HepG2 (cell line): ENCODE results near the gene NCBP2. TPM values are rescaled to one million over a fixed set of nuclear protein-coding genes. Genes with fewer than 3 reads are reported as not detected.

ENCODE experiments used
- ARID5B ChIP-seq: IDR thresholded peaks from 2 replicates; pipeline ENCODE4 v1.4.0; 2020; ENCODE audit warnings: mild to moderate bottlenecking, missing genetic modification reagents
- GATAD1 ChIP-seq: IDR thresholded peaks from 2 replicates; pipeline ENCODE4 v1.6.1; 2016; ENCODE audit warnings: missing genetic modification reagents, missing compliant biosample characterization
- PBX3 ChIP-seq: sonication (generic); formaldehyde crosslinking; IDR thresholded peaks from 2 replicates; pipeline ENCODE4 v1.8.1; 2023; ENCODE audit warnings: missing genetic modification reagents, inconsistent platforms, borderline replicate concordance
- RXRB ChIP-seq: IDR thresholded peaks from 2 replicates; pipeline ENCODE4 v1.6.1; 2016; ENCODE audit warnings: borderline replicate concordance, missing genetic modification reagents, missing compliant biosample characterization
- SMARCE1 ChIP-seq: fragments of 450-650 bp; IDR thresholded peaks from 2 replicates; pipeline ENCODE4 v1.6.1; 2017; ENCODE audit warnings: borderline replicate concordance
- TIGD3 ChIP-seq: sonication (generic); formaldehyde crosslinking; IDR thresholded peaks from 2 replicates; pipeline ENCODE4 v1.5.1; 2020; ENCODE audit warnings: mild to moderate bottlenecking, missing genetic modification reagents, borderline replicate concordance
- ZFP36L2 ChIP-seq: sonication (generic); formaldehyde crosslinking; IDR thresholded peaks from 2 replicates; pipeline ENCODE4 v1.4.0; 2020; ENCODE audit warnings: missing genetic modification reagents
- ZNF12 ChIP-seq: sonication (generic); formaldehyde crosslinking; IDR thresholded peaks from 2 replicates; pipeline ENCODE4 v1.5.0; 2020; ENCODE audit warnings: missing genetic modification reagents
- ZNF296 ChIP-seq: sonication (generic); formaldehyde crosslinking; conservative IDR thresholded peaks from 2 replicates; pipeline ENCODE4 v1.5.0; 2020; ENCODE audit warnings: mild to moderate bottlenecking, missing genetic modification reagents
- ZNF549 ChIP-seq: sonication (generic); formaldehyde crosslinking; IDR thresholded peaks from 2 replicates; pipeline ENCODE4 v1.5.0; 2020; ENCODE audit warnings: missing genetic modification reagents
- ZNF570 ChIP-seq: sonication (generic); formaldehyde crosslinking; IDR thresholded peaks from 2 replicates; pipeline ENCODE4 v1.4.0; 2020; ENCODE audit warnings: mild to moderate bottlenecking, missing genetic modification reagents, borderline replicate concordance
- ZNF576 ChIP-seq: sonication (generic); formaldehyde crosslinking; IDR thresholded peaks from 2 replicates; pipeline ENCODE4 v1.4.0; 2020; ENCODE audit warnings: mild to moderate bottlenecking, missing genetic modification reagents
- ZNF678 ChIP-seq: sonication (generic); formaldehyde crosslinking; IDR thresholded peaks from 2 replicates; pipeline ENCODE4 v1.4.0; 2020; ENCODE audit warnings: mild to moderate bottlenecking, missing genetic modification reagents
- ZNF7 ChIP-seq: IDR thresholded peaks from 2 replicates; pipeline ENCODE4 v1.6.1; 2016; ENCODE audit warnings: missing biosample characterization, missing genetic modification reagents
- ZSCAN22 ChIP-seq: sonication (generic); formaldehyde crosslinking; IDR thresholded peaks from 2 replicates; pipeline ENCODE4 v1.4.0; 2020; ENCODE audit warnings: mild to moderate bottlenecking, missing genetic modification reagents
- polyA plus RNA-seq, 8 experiments: library from polyadenylated mRNA; depleted of rRNA in 3 of 8; stranded (reverse) in 7 of 8; unstranded in 1 of 8; fragments of >200 nt; fragmentation: Illumina TruSeq in 4 of 8; extraction: Trizol in 4 of 8; gene quantifications; 2 replicates each; pipeline versions ENCODE4 v1.2.1 to v1.2.3, GENCODE V29; 2011 to 2016; ENCODE audit warnings: low read depth in 4 of 8, missing spikeins in 1 of 8, mixed read lengths in 1 of 8; ENCODE audit not compliant: insufficient read depth in 1 of 8
- total RNA-seq, 5 experiments: library from RNA; depleted of rRNA; stranded (reverse); fragments of >200 nt; fragmentation: Illumina TruSeq; extraction: Trizol; gene quantifications; 2 replicates each; pipeline ENCODE4 v1.2.3, GENCODE V29; 2016; ENCODE audit warnings: low read depth in 1 of 5
- TF ChIP-seq, protein P1 (sequence below): sonication (generic); formaldehyde crosslinking; IDR thresholded peaks from one replicate; pipeline ENCODE4 v1.5.1; 2020; ENCODE audit warnings: mild to moderate bottlenecking, missing genetic modification reagents; ENCODE audit errors: not compliant biosample characterization

Gene NCBP2
- total and polyA plus RNA-seq, 2 of the 13 experiments (the other 11 are each of a cell fraction or from before 2014, with no cell fraction given), result 58.7 to 95.5 TPM

DNA sequence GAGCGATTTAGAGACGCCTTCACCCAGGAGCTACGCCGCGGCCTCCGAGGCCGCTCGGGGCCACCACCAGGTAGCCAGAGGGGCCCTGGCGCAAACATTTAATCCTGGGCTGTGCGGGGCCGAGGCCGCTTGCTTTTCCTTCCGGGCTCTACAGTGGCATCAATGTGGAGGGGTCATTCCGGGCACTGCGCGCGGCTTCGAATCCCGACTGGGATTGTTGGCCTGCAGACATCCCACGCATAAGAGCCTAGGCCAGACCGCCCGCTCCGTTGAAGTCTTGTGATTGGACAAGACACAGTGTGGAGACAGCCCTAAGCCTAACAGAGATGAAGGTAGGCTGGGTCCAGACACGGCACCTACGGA, 568 bp upstream of the NCBP2 start (continued):
- TF ChIP-seq, protein P1, sequence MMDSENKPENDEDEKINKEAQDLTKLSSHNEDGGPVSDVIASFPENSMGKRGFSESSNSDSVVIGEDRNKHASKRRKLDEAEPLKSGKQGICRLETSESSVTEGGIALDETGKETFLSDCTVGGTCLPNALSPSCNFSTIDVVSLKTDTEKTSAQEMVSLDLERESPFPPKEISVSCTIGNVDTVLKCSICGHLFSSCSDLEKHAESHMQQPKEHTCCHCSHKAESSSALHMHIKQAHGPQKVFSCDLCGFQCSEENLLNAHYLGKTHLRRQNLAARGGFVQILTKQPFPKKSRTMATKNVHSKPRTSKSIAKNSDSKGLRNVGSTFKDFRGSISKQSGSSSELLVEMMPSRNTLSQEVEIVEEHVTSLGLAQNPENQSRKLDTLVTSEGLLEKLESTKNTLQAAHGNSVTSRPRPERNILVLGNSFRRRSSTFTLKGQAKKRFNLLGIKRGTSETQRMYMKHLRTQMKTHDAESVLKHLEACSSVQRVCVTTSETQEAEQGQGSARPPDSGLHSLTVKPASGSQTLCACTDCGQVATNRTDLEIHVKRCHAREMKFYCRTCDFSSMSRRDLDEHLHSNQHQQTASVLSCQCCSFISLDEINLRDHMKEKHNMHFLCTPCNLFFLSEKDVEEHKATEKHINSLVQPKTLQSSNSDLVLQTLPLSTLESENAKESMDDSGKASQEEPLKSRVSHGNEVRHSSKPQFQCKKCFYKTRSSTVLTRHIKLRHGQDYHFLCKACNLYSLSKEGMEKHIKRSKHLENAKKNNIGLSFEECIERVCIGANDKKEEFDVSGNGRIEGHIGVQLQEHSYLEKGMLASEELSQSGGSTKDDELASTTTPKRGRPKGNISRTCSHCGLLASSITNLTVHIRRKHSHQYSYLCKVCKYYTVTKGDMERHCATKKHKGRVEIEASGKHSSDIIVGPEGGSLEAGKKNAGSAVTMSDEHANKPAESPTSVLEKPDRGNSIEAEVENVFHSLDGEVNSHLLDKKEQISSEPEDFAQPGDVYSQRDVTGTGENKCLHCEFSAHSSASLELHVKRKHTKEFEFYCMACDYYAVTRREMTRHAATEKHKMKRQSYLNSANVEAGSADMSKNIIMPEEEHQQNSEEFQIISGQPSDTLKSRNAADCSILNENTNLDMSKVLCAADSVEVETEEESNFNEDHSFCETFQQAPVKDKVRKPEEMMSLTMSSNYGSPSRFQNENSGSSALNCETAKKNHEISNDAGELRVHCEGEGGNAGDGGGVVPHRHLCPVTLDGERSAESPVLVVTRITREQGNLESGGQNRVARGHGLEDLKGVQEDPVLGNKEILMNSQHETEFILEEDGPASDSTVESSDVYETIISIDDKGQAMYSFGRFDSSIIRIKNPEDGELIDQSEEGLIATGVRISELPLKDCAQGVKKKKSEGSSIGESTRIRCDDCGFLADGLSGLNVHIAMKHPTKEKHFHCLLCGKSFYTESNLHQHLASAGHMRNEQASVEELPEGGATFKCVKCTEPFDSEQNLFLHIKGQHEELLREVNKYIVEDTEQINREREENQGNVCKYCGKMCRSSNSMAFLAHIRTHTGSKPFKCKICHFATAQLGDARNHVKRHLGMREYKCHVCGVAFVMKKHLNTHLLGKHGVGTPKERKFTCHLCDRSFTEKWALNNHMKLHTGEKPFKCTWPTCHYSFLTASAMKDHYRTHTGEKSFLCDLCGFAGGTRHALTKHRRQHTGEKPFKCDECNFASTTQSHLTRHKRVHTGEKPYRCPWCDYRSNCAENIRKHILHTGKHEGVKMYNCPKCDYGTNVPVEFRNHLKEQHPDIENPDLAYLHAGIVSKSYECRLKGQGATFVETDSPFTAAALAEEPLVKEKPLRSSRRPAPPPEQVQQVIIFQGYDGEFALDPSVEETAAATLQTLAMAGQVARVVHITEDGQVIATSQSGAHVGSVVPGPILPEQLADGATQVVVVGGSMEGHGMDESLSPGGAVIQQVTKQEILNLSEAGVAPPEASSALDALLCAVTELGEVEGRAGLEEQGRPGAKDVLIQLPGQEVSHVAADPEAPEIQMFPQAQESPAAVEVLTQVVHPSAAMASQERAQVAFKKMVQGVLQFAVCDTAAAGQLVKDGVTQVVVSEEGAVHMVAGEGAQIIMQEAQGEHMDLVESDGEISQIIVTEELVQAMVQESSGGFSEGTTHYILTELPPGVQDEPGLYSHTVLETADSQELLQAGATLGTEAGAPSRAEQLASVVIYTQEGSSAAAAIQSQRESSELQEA (CRISPR knock-in tag), result no peak
- TF ChIP-seq GATAD1 (CRISPR knock-in tag) (no peak), ZFP36L2 (CRISPR knock-in tag) (no peak), ZNF576 (CRISPR knock-in tag) (no peak), ZNF7 (CRISPR knock-in tag) (no peak), ARID5B (CRISPR knock-in tag) (no peak), ZSCAN22 (CRISPR knock-in tag) (no peak), RXRB (no peak), PBX3 (CRISPR knock-in tag) (no peak), SMARCE1 (no peak), ZNF570 (CRISPR knock-in tag) (0 out of 2 replicates have a peak, but pooled peaks have one; percentile 0), TIGD3 (no peak), ZNF678 (peak; percentile 48; the same call in 1 of the 2 replicates), ZNF549 (CRISPR knock-in tag) (no peak), ZNF12 (CRISPR knock-in tag) (no peak), ZNF296 (0 out of 2 replicates have a peak, but pooled peaks have one; percentile 43)
